Activated B cell treated with CpG ODN at 0.5 μM for 24 hours (primary cell): ENCODE measurements around the gene ANGPTL2. TPM values are rescaled to one million over a fixed set of nuclear protein-coding genes. Genes with fewer than 3 reads are reported as not detected.

Experiments
- ATAC-seq: fragments of 200-7000 bp; cut with Tn5 transposase; one replicate; pipeline ENCODE4 v1.10.0; 2021; ENCODE audit warnings: low read depth, mild to moderate bottlenecking, moderate library complexity
- CTCF ChIA-PET: fragments of 350-600 bp; sonication (Branson Sonifier 250); formaldehyde crosslinking; loops from one replicate; lab custom pipeline; 2021; ENCODE audit warnings: antibody characterized with exemption; lab: Charles Lee
- POLR2A ChIA-PET: fragments of 350-600 bp; sonication (Branson Sonifier 250); formaldehyde crosslinking; loops from one replicate; lab custom pipeline; 2021; ENCODE audit warnings: antibody characterized with exemption; lab: Charles Lee
- DNase-seq: peaks from one replicate; pipeline ENCODE4 v3.0.0; 2022
- H3K27ac Mint-ChIP-seq: one replicate; pipeline ENCODE4 v1.8.0; 2020; ENCODE audit warnings: mixed read lengths
- H3K27me3 Mint-ChIP-seq: one replicate; pipeline ENCODE4 v1.8.0; 2021; ENCODE audit warnings: mixed read lengths
- H3K36me3 Mint-ChIP-seq: one replicate; pipeline ENCODE4 v1.8.0; 2021; ENCODE audit warnings: low read depth, mixed read lengths
- H3K4me1 Mint-ChIP-seq: one replicate; pipeline ENCODE4 v1.8.0; 2021; ENCODE audit warnings: mixed read lengths
- H3K4me3 Mint-ChIP-seq: one replicate; pipeline ENCODE4 v1.8.0; 2020; ENCODE audit warnings: mild to moderate bottlenecking, mixed read lengths
- H3K9me3 Mint-ChIP-seq: one replicate; pipeline ENCODE4 v1.8.0; 2020; ENCODE audit warnings: mixed read lengths
- intact Hi-C: fragments of 100-400 bp; cut with micrococcal nuclease; formaldehyde crosslinking; loops from one replicate; pipeline ENCODE4 v1.15.1; 2024
- total RNA-seq: library from RNA; stranded (reverse); gene quantifications from 2 replicates; pipeline ENCODE4 v1.2.3, GENCODE V29; 2022
- TF ChIP-seq, protein P1 (sequence below): fragments of 200-600 bp; IDR thresholded peaks from one replicate; pipeline ENCODE4 v1.8.0; 2022; ENCODE audit warnings: antibody characterized with exemption, mild to moderate bottlenecking

Gene ANGPTL2
- total RNA-seq, 1 donor from 2014 or later, result not detected

DNA sequence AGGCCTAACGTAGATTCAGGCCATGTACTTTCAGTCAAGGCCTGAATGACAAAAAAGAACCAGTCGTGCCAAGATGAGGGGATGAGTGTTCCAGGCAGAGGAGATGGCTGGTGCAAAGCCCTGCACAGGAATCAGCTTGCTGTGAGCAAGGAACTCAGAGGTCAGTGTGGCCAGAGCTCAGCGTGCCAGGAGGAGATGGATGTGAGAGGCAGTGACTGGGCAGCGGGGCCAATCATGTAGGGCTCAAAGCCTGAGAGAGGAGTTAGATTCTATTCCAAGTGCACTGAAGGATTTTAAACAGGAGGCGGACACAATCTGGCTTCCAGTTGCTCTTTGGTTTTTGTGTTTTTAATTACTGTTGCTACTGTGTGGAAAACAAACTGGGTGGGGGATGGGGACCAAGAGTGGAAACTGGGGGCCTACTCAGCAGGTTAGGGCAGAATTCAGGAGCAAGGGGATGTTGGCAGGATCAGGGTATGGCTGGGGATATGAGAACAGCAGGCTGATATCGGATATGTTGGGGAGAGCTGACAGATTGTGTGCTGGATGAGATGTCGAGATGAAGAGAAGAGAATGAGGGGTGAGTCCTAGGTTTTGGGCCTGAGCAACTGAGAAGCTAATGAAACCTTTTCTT is 64.3 kb downstream of the ANGPTL2 start:
- DNase-seq, result no peak
- Mint-ChIP-seq H3K9me3 (no peaks in the 10 kb centered on the region), H3K4me3 (no peak overlapping the region), H3K27me3 (no peaks in the 10 kb centered on the region), H3K36me3 (peaks cover 37% of the 10 kb centered on the region), H3K27ac (no peak overlapping the region), H3K4me1 (peaks cover 25% of the 10 kb centered on the region)
- intact Hi-C loops, result no loop called here
- POLR2A ChIA-PET, result no interaction called here
- CTCF ChIA-PET, result no interaction called here
- ATAC-seq, result no peak
- TF ChIP-seq, protein P1, sequence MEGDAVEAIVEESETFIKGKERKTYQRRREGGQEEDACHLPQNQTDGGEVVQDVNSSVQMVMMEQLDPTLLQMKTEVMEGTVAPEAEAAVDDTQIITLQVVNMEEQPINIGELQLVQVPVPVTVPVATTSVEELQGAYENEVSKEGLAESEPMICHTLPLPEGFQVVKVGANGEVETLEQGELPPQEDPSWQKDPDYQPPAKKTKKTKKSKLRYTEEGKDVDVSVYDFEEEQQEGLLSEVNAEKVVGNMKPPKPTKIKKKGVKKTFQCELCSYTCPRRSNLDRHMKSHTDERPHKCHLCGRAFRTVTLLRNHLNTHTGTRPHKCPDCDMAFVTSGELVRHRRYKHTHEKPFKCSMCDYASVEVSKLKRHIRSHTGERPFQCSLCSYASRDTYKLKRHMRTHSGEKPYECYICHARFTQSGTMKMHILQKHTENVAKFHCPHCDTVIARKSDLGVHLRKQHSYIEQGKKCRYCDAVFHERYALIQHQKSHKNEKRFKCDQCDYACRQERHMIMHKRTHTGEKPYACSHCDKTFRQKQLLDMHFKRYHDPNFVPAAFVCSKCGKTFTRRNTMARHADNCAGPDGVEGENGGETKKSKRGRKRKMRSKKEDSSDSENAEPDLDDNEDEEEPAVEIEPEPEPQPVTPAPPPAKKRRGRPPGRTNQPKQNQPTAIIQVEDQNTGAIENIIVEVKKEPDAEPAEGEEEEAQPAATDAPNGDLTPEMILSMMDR, result no peak

DNA sequence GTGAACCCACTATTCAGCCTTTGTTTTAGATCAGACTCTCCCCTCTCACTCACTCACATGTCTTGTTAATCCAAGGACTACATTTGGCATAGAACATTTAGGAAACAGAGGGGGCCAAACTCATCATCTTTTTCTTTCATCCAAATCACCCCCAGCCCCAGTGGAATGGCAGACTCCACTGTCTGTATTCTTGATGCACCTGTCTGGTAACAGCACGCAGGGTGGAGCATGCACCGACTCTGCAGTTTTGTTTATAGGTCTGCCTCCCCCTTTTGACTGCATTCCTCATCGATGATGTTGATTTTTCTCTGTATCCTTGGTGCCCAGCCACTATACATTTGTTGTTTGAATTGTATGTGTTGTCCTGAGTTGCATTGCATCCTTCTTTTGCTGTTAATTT is 66.0 kb downstream of the ANGPTL2 start:
- TF ChIP-seq, protein P1, result no peak
- intact Hi-C loops, result no loop called here
- ATAC-seq (no peak), DNase-seq (no peak)
- ChIA-PET POLR2A (no interaction called here), CTCF (no interaction called here)
- Mint-ChIP-seq H3K36me3 (peaks cover 47% of the 10 kb centered on the region), H3K4me1 (peaks cover 25% of the 10 kb centered on the region), H3K4me3 (no peak overlapping the region), H3K27ac (no peak overlapping the region), H3K9me3 (no peaks in the 10 kb centered on the region), H3K27me3 (no peaks in the 10 kb centered on the region)

DNA sequence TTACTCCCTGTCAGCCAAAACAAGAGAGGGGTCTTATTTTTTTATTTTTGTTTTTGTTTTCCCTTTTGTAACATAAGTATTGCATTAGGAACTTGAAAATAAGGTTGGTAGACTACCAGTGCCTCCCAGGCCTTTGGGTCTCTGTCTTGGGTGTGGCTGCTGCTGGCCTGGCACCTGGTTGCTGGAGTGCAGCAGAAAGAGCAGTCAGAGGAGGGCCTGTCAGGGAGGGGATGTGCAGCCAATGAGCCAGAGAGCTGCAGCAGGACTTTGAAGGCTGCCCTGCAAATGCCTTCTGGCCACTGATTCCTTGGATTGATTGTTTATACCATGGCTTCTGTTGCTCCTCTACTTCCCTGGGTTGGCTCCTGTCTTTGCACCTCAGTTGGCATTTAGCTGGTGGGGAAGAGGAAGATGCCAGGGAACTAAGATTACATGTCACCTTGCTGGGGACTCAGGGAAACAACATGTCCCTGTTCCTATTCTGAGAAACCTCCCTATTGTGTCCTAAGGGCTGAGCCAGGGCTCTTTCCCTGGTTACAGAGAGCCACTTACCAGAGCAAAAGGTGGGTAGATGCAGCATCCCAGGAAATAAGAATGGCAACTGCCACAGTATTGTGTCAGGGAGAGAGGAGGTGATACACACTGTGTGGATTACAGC is 66.6 kb downstream of the ANGPTL2 start:
- intact Hi-C loops, result no loop called here
- no peak for DNase-seq
- H3K4me1 Mint-ChIP-seq, result peaks cover 25% of the 10 kb centered on the region
- ChIA-PET POLR2A (no interaction called here), CTCF (no interaction called here)
- TF ChIP-seq, protein P1, result no peak
- H3K27ac Mint-ChIP-seq, result no peak overlapping the region
- peaks cover 43% of the 10 kb centered on the region for H3K36me3 Mint-ChIP-seq
- H3K27me3 Mint-ChIP-seq, result no peaks in the 10 kb centered on the region
- H3K9me3 Mint-ChIP-seq, result no peaks in the 10 kb centered on the region
- no peak overlapping the region for H3K4me3 Mint-ChIP-seq
- ATAC-seq, result no peak

DNA sequence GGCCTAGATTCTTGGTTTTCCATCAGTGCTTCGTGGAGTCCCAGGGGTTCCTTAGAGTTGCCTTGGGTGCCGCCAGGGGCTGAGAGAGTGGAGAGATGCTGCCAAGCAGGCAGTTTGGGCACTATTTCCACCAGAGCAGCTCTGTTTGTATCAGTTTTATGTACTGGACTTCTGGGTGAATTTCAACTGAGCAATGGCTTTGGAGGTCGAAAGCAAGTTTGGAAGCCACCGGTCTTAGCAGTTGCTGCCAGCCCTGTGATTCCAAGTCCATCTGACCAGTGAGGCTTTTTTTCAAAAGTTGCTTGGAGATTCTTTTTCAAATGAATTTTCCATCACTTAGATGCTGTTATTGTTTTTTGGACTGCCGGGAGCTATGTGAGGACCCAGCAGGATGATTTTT is 68.5 kb downstream of the ANGPTL2 start:
- H3K27me3 Mint-ChIP-seq, result no peaks in the 10 kb centered on the region
- no peak overlapping the region for H3K27ac Mint-ChIP-seq
- TF ChIP-seq, protein P1, result no peak
- ChIA-PET CTCF (no interaction called here), POLR2A (no interaction called here)
- H3K4me3 Mint-ChIP-seq, result no peak overlapping the region
- peaks cover 44% of the 10 kb centered on the region for H3K36me3 Mint-ChIP-seq
- H3K9me3 Mint-ChIP-seq, result no peaks in the 10 kb centered on the region
- intact Hi-C loops, result no loop called here
- DNase-seq (no peak), ATAC-seq (no peak)
- H3K4me1 Mint-ChIP-seq, result peaks cover 10% of the 10 kb centered on the region

DNA sequence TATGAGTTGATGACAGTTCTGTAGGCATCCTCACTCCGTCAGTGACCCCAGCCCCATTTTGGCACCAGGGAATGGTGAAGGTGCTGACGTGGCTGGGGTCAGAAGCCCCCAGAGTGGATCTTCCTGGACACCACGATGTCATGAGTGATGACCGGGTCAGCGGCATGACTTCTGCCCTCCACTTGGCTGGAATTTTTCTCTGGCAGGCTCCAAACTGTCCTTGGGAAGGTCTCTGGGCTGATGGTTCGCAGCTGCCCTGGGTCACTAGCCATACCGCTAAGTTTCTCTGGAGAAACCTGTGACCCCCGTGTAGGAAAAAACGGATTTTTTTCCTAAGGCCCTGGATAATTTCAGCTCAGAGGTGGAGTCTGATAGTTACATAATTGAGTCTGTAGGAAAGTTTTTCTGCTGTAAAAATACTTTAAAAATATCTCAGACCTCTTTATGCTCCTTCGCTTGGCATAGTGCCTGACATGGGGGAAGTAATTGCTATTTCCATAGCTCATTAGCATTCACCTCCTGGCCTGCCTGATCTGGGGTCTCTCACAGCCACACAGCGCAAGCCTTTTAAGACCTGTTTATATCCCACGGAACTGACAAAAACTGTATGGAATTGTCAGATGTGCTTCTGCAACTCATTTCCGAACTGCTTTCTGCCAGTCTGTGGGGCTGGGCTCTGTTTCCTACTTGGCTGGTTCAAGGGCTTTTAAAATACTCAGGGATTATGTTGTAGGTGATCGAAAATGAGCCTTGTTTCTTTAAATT is 69.2 kb downstream of the ANGPTL2 start:
- H3K36me3 Mint-ChIP-seq, result peaks cover 37% of the 10 kb centered on the region
- peaks cover 13% of the 10 kb centered on the region for H3K4me1 Mint-ChIP-seq
- POLR2A ChIA-PET, result no interaction called here
- ATAC-seq, result no peak
- intact Hi-C loops, result no loop called here
- no peak overlapping the region for H3K27ac Mint-ChIP-seq
- DNase-seq, result no peak
- TF ChIP-seq, protein P1, result no peak
- CTCF ChIA-PET, result no interaction called here
- H3K9me3 Mint-ChIP-seq, result no peaks in the 10 kb centered on the region
- H3K4me3 Mint-ChIP-seq, result no peak overlapping the region
- H3K27me3 Mint-ChIP-seq, result no peaks in the 10 kb centered on the region
